AG09309 (cell line): ENCODE data around the gene LARGE1.

Experiments
- DNase-seq: peaks from one replicate; pipeline ENCODE4 v3.0.0-alpha.2; 2010; ENCODE audit warnings: low read depth
- H3K4me3 ChIP-seq: 2 replicates; pipeline ENCODE4 v1.5.1; 2011; ENCODE audit warnings: mild to moderate bottlenecking, low read depth, low read length, moderate library complexity; ENCODE audit not compliant: control insufficient read depth
- TF ChIP-seq, protein P1 (sequence below): IDR thresholded peaks from 2 replicates; pipeline ENCODE4 v1.5.1; 2011; ENCODE audit warnings: mild to moderate bottlenecking, low read depth, low read length, inconsistent platforms; ENCODE audit not compliant: insufficient read depth, control insufficient read depth; ENCODE audit errors: missing control alignments

LARGE1 gene

GRCh38 chr22:33248948-33249347 is 671.3 kb downstream of the LARGE1 start:
- DNase-seq: no peak
- TF ChIP-seq, protein P1, sequence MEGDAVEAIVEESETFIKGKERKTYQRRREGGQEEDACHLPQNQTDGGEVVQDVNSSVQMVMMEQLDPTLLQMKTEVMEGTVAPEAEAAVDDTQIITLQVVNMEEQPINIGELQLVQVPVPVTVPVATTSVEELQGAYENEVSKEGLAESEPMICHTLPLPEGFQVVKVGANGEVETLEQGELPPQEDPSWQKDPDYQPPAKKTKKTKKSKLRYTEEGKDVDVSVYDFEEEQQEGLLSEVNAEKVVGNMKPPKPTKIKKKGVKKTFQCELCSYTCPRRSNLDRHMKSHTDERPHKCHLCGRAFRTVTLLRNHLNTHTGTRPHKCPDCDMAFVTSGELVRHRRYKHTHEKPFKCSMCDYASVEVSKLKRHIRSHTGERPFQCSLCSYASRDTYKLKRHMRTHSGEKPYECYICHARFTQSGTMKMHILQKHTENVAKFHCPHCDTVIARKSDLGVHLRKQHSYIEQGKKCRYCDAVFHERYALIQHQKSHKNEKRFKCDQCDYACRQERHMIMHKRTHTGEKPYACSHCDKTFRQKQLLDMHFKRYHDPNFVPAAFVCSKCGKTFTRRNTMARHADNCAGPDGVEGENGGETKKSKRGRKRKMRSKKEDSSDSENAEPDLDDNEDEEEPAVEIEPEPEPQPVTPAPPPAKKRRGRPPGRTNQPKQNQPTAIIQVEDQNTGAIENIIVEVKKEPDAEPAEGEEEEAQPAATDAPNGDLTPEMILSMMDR: no peak
- H3K4me3 ChIP-seq: no peak overlapping the region

- H3K4me3 ChIP-seq: no peak overlapping the region
- no peak for DNase-seq
These were observed 672.5 kb downstream of the LARGE1 start for GRCh38 chr22:33247758-33248157.

GRCh38 chr22:33242078-33242477 is 678.2 kb downstream of the LARGE1 start:
- H3K4me3 ChIP-seq: no peak overlapping the region
- TF ChIP-seq, protein P1: no peak
- no peak for DNase-seq

More at GRCh38 chr22:33247758-33248157, 672.5 kb downstream of the LARGE1 start:
- TF ChIP-seq, protein P1: no peak

DNA sequence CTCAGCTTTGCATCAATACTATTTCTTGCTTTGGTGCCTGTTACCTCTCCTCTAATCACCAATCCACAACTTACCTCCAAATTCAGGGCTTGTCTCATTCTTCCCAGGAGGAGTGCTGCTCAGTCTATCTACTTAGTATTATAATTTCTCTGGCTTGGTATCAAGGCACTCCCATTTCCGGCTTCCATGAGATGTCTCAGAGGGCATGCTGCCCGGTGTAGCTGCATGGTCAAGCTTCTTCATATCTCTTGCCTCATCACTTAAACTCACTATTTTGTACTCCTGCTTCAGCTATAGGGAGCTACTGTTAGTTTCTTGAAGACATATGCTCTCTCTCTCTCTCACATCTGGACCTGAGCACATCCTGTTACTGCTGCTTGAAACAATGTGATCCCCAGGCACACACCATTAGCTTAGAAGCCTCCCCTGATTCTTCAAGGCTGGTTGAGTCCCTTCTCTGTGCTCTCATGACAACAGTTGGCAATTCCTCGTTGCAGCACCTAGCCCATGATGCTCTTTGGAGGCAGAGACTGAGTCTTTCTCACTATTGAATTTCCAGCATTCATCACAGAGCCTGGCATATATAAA is 679.3 kb downstream of the LARGE1 start:
- TF ChIP-seq, protein P1: no peak
- no peak overlapping the region for H3K4me3 ChIP-seq
- DNase-seq: no peak

DNA sequence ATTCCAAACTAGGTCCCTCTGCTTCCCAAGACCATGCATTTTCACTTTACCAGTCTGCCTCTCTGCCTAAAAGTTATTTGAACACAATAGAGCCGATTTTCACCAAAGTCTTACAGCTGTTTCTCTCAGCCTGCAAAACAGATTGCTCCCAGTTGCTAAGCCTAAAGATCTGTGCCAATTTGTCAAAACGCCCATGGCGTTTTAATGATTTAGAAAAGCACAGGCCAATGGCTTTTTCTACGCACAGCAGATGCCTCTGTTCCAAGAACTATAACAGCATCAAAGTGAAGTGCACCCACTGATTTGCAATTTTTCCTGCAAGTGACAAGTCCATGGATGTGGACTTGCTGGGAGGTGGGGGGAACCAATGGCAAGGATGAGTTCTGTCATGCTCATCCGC is 688.2 kb downstream of the LARGE1 start:
- TF ChIP-seq, protein P1: no peak
- DNase-seq: no peak
- H3K4me3 ChIP-seq: no peak overlapping the region

GRCh38 chr22:33227791-33228190 is 692.5 kb downstream of the LARGE1 start:
- DNase-seq: no peak
- H3K4me3 ChIP-seq: no peak overlapping the region
- TF ChIP-seq, protein P1: no peak
